Measurements from ENCODE around the gene HEATR3.

HEATR3 gene

GRCh38 chr16:50151322-50151721 is 85.6 kb downstream of the HEATR3 start:
- peaks cover 32% of the 10 kb centered on the region for H3K4me1 ChIP-seq (ENCODE audit: control insufficient read depth, low read length)
- H3K4me2 ChIP-seq (ENCODE audit: low read length), result peak overlapping the region; percentile 83
- no peaks in the 10 kb centered on the region for H3K9me3 ChIP-seq (ENCODE audit: control insufficient read depth, insufficient read depth, low read length)
- peaks cover 5% of the 10 kb centered on the region; the same call in 1 of the 2 replicates for H3F3A ChIP-seq (ENCODE audit: control insufficient read depth, insufficient read depth)
- no peaks in the 10 kb centered on the region for H3K27me3 ChIP-seq (ENCODE audit: control insufficient read depth, low read length)
- no peak overlapping the region for H3K4me3 ChIP-seq (ENCODE audit: low read length)
- peaks cover 19% of the 10 kb centered on the region for H4K20me1 ChIP-seq (ENCODE audit: control insufficient read depth, insufficient read depth, low read depth, low read length)
- H3K36me3 ChIP-seq (ENCODE audit: control insufficient read depth, low read length), result peaks cover 6% of the 10 kb centered on the region; the same call in 1 of the 2 replicates
- H3K79me2 ChIP-seq (ENCODE audit: control insufficient read depth, low read length), result peaks cover 27% of the 10 kb centered on the region
- H3K9me2 ChIP-seq (replicated peaks; ENCODE audit: control insufficient read depth, low read length), result no peaks in the 10 kb centered on the region
- TF ChIP-seq EZH2phosphoT487 (IDR thresholded peaks at IDR 0.05; ENCODE audit: borderline replicate concordance, low read length), result no peak
- no peak for TF ChIP-seq CTCF (IDR thresholded peaks at IDR 0.05; ENCODE audit: low read depth, low read length, poor library complexity, severe bottlenecking)
- no peak overlapping the region for H3K27ac ChIP-seq (ENCODE audit: low read depth, low read length)

- peaks cover 19% of the 10 kb centered on the region for H4K20me1 ChIP-seq (ENCODE audit: control insufficient read depth, insufficient read depth, low read depth, low read length)
- peak overlapping the region; percentile 73; the same call in 1 of the 2 replicates for H3K27ac ChIP-seq (ENCODE audit: low read depth, low read length)
- H3K27me3 ChIP-seq (ENCODE audit: control insufficient read depth, low read length), result no peaks in the 10 kb centered on the region
- H3K9me3 ChIP-seq (ENCODE audit: control insufficient read depth, insufficient read depth, low read length), result no peaks in the 10 kb centered on the region
- peaks cover 6% of the 10 kb centered on the region; the same call in 1 of the 2 replicates for H3K36me3 ChIP-seq (ENCODE audit: control insufficient read depth, low read length)
- peaks cover 31% of the 10 kb centered on the region for H3K79me2 ChIP-seq (ENCODE audit: control insufficient read depth, low read length)
- H3K9me2 ChIP-seq (replicated peaks; ENCODE audit: control insufficient read depth, low read length), result no peaks in the 10 kb centered on the region
- TF ChIP-seq CTCF (IDR thresholded peaks at IDR 0.05; ENCODE audit: low read depth, low read length, poor library complexity, severe bottlenecking) (no peak), EZH2phosphoT487 (IDR thresholded peaks at IDR 0.05; ENCODE audit: borderline replicate concordance, low read length) (no peak)
- H3K4me2 ChIP-seq (ENCODE audit: low read length), result peak overlapping the region; percentile 83
- H3F3A ChIP-seq (ENCODE audit: control insufficient read depth, insufficient read depth), result peaks cover 5% of the 10 kb centered on the region; the same call in 1 of the 2 replicates
- peak overlapping the region; percentile 82 for H3K4me3 ChIP-seq (ENCODE audit: low read length)
- H3K4me1 ChIP-seq (ENCODE audit: control insufficient read depth, low read length), result peaks cover 36% of the 10 kb centered on the region
Measured at GRCh38 chr16:50151756-50152155, 86.0 kb downstream of the HEATR3 start.

- Histone ChIP-seq H3K4me2 (ENCODE audit: low read length) (peak overlapping the region; percentile 83), H3K4me1 (ENCODE audit: control insufficient read depth, low read length) (peaks cover 36% of the 10 kb centered on the region), H3K79me2 (ENCODE audit: control insufficient read depth, low read length) (peaks cover 37% of the 10 kb centered on the region), H4K20me1 (ENCODE audit: control insufficient read depth, insufficient read depth, low read depth, low read length) (peaks cover 19% of the 10 kb centered on the region), H3K27ac (ENCODE audit: low read depth, low read length) (peak overlapping the region; percentile 73), H3K9me2 (replicated peaks; ENCODE audit: control insufficient read depth, low read length) (no peaks in the 10 kb centered on the region), H3K9me3 (ENCODE audit: control insufficient read depth, insufficient read depth, low read length) (no peaks in the 10 kb centered on the region), H3K36me3 (ENCODE audit: control insufficient read depth, low read length) (peaks cover 6% of the 10 kb centered on the region; the same call in 1 of the 2 replicates), H3K4me3 (ENCODE audit: low read length) (peak overlapping the region; percentile 82), H3K27me3 (ENCODE audit: control insufficient read depth, low read length) (no peaks in the 10 kb centered on the region), H3F3A (ENCODE audit: control insufficient read depth, insufficient read depth) (peaks cover 5% of the 10 kb centered on the region; the same call in 1 of the 2 replicates)
- TF ChIP-seq EZH2phosphoT487 (IDR thresholded peaks at IDR 0.05; ENCODE audit: borderline replicate concordance, low read length) (no peak), CTCF (IDR thresholded peaks at IDR 0.05; ENCODE audit: low read depth, low read length, poor library complexity, severe bottlenecking) (no peak)
Measured at GRCh38 chr16:50152351-50152806, 86.6 kb downstream of the HEATR3 start.

Measured in DOHH2 (cell line).